Measurements from ENCODE around the gene C2orf68. TPM values are rescaled to one million over a fixed set of nuclear protein-coding genes. Genes with fewer than 3 reads are reported as not detected.

C2orf68 gene
- total and polyA plus RNA-seq, 12 donors: 14.2 to 47.0 (median 33.7) TPM

DNA sequence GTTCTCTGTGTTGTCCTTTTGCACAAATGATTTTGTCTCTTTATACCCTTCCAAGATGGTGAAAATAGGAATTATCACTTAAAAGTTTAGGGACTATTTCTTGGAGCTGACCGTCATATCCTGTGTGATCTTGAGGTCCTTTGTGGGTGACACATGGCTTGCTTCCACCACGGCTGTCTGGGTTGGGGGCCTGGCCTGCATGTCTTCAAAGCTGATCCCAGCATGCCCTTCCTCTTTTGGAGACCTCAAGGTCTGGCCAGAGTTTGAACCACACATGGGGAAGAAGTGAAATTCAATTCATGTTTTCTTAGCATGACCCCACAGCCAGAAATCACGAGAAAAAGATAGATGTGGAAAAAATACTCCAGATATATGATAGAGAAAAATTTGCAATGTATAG, 42.1 kb upstream of the C2orf68 start:
- Histone ChIP-seq H3K4me1 (peaks cover 0 to 13% (median 8%) of the 10 kb centered on the region in 9 donors), H3K36me3 (peaks cover 0 to 86% (median 13%) of the 10 kb centered on the region in 9 donors), H3K4me3 (no peak overlapping the region), H3K27ac (no peak overlapping the region), H3K9me3 (no peaks in the 10 kb centered on the region), H3K27me3 (no peaks in the 10 kb centered on the region)
- 85 to 90% methylated on average over 3 of the region's 3 CpGs for WGBS, 2 donors
- no peak for DNase-seq
- intact Hi-C loops (cut with DNase I): loop anchor here in 1 of 10 donors (10.0 kb wide), 1 partner anchor 51 kb away; no protein-coding TSS in a partner anchor
- no peak for ATAC-seq
- TF ChIP-seq, protein P1, sequence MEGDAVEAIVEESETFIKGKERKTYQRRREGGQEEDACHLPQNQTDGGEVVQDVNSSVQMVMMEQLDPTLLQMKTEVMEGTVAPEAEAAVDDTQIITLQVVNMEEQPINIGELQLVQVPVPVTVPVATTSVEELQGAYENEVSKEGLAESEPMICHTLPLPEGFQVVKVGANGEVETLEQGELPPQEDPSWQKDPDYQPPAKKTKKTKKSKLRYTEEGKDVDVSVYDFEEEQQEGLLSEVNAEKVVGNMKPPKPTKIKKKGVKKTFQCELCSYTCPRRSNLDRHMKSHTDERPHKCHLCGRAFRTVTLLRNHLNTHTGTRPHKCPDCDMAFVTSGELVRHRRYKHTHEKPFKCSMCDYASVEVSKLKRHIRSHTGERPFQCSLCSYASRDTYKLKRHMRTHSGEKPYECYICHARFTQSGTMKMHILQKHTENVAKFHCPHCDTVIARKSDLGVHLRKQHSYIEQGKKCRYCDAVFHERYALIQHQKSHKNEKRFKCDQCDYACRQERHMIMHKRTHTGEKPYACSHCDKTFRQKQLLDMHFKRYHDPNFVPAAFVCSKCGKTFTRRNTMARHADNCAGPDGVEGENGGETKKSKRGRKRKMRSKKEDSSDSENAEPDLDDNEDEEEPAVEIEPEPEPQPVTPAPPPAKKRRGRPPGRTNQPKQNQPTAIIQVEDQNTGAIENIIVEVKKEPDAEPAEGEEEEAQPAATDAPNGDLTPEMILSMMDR (IDR thresholded peaks at IDR 0.05): no peak

- Histone ChIP-seq H3K4me3 (no peak overlapping the region), H3K4me1 (peaks cover 0 to 19% (median 14%) of the 10 kb centered on the region in 9 donors), H3K9me3 (no peaks in the 10 kb centered on the region), H3K36me3 (peaks cover 0 to 92% (median 20%) of the 10 kb centered on the region in 9 donors), H3K27me3 (no peaks in the 10 kb centered on the region), H3K27ac (no peak overlapping the region)
- WGBS, 2 donors: 97 to 100% methylated on average over 2 of the region's 2 CpGs
- ATAC-seq: no peak
- no peak for DNase-seq
- intact Hi-C loops (cut with DNase I): loop anchor here in 1 of 10 donors (10.0 kb wide), 1 partner anchor 53 kb away; no protein-coding TSS in a partner anchor
- TF ChIP-seq, protein P1 (IDR thresholded peaks at IDR 0.05): no peak
Observed at GRCh38 chr2:85652056-85652455, 40.2 kb upstream of the C2orf68 start.

GRCh38 chr2:85651097-85651496, 39.2 kb upstream of the C2orf68 start:
- no peak for ATAC-seq
- H3K27ac ChIP-seq: no peak overlapping the region
- no peak for DNase-seq
- WGBS, 2 donors: 83 to 87% methylated on average over 3 of the region's 3 CpGs
- TF ChIP-seq, protein P1 (IDR thresholded peaks at IDR 0.05): no peak
- H3K4me1 ChIP-seq: peaks cover 0 to 17% (median 13%) of the 10 kb centered on the region in 9 donors
- no peaks in the 10 kb centered on the region for H3K9me3 ChIP-seq
- no peak overlapping the region for H3K4me3 ChIP-seq
- H3K27me3 ChIP-seq: no peaks in the 10 kb centered on the region
- H3K36me3 ChIP-seq: peaks cover 0 to 92% (median 28%) of the 10 kb centered on the region in 9 donors
- intact Hi-C loops (cut with DNase I): loop anchor here in 1 of 10 donors (10.0 kb wide), 1 partner anchor 54 kb away; no protein-coding TSS in a partner anchor

DNA sequence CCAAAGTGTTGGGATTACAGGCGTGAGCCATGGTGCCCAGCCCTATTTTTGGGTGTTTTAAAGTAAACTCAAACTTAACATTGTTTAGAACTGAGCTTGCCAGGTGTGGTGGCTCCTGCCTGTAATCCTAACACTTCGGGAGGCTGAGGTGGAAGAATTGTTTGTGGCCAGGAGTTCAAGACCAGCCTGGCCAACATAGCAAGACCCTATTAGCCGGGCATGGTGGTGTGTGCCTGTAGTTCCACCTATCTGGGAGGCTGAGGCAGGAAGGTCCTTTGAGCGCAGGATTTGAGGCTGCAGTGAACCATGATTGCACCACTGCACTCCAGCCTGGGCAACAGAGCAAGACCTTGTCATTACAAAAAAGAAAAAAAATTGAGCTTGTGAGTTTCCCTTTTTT, 38.6 kb upstream of the C2orf68 start:
- H3K27me3 ChIP-seq: no peaks in the 10 kb centered on the region
- no peak overlapping the region for H3K4me3 ChIP-seq
- H3K9me3 ChIP-seq: no peaks in the 10 kb centered on the region
- no peak for ATAC-seq
- peaks cover 0 to 17% (median 12%) of the 10 kb centered on the region in 9 donors for H3K4me1 ChIP-seq
- H3K27ac ChIP-seq: no peak overlapping the region
- intact Hi-C loops (cut with DNase I): loop anchor here in 1 of 10 donors (10.0 kb wide), 1 partner anchor 54 kb away; no protein-coding TSS in a partner anchor
- TF ChIP-seq, protein P1 (IDR thresholded peaks at IDR 0.05): no peak
- no peak for DNase-seq
- H3K36me3 ChIP-seq: peaks cover 0 to 96% (median 34%) of the 10 kb centered on the region in 9 donors
- 97 to 99% methylated on average over 4 of the region's 4 CpGs for WGBS, 2 donors
